ENCODE measurements around the gene LPCAT3. TPM values are rescaled to one million over a fixed set of nuclear protein-coding genes. Genes with fewer than 3 reads are reported as not detected.
A peak's percentile ranks its signal among the peaks of the same experiment; 100 is the strongest.

Gene LPCAT3
- total and polyA plus RNA-seq, 2 of the 13 experiments (the other 11 are each of a cell fraction or from before 2014, with no cell fraction given) = 44.5 to 64.3 TPM

- no TSS peak for BruUV-seq (replicated peaks)
- TF ChIP-seq HMGXB4 (CRISPR knock-in tag; IDR thresholded peaks at IDR 0.05; ENCODE audit: borderline replicate concordance in 1 of 2, low read depth in 1 of 2) (no peak), ARNTL (CRISPR knock-in tag; IDR thresholded peaks at IDR 0.05) (no peak), STAG1 (CRISPR knock-in tag; IDR thresholded peaks at IDR 0.05) (peak; percentile 21; the same call in 1 of the 2 replicates), ZNF761 (CRISPR knock-in tag; conservative IDR thresholded peaks at IDR 0.05) (no peak), MXD1 (CRISPR knock-in tag; IDR thresholded peaks at IDR 0.05) (no peak), ZNF816 (CRISPR knock-in tag; IDR thresholded peaks at IDR 0.05; ENCODE audit: borderline replicate concordance) (no peak), STAT5B (CRISPR knock-in tag; IDR thresholded peaks at IDR 0.05) (no peak), NFIB (CRISPR knock-in tag; IDR thresholded peaks at IDR 0.05; ENCODE audit: borderline replicate concordance) (no peak), MAZ (IDR thresholded peaks at IDR 0.05; ENCODE audit: borderline replicate concordance, low read depth, low read length) (no peak), MAZ (CRISPR knock-in tag; IDR thresholded peaks at IDR 0.05; ENCODE audit: low read depth) (no peak), HOXA9 (CRISPR knock-in tag; IDR thresholded peaks at IDR 0.05; ENCODE audit: borderline replicate concordance) (no peak), ZSCAN12 (CRISPR knock-in tag; IDR thresholded peaks at IDR 0.05) (no peak), ZEB1 (IDR thresholded peaks at IDR 0.05; ENCODE audit: insufficient replicate concordance, low read depth) (no peak), SMARCE1 (IDR thresholded peaks at IDR 0.05; ENCODE audit: borderline replicate concordance) (no peak)
- TF ChIP-seq, protein P1, sequence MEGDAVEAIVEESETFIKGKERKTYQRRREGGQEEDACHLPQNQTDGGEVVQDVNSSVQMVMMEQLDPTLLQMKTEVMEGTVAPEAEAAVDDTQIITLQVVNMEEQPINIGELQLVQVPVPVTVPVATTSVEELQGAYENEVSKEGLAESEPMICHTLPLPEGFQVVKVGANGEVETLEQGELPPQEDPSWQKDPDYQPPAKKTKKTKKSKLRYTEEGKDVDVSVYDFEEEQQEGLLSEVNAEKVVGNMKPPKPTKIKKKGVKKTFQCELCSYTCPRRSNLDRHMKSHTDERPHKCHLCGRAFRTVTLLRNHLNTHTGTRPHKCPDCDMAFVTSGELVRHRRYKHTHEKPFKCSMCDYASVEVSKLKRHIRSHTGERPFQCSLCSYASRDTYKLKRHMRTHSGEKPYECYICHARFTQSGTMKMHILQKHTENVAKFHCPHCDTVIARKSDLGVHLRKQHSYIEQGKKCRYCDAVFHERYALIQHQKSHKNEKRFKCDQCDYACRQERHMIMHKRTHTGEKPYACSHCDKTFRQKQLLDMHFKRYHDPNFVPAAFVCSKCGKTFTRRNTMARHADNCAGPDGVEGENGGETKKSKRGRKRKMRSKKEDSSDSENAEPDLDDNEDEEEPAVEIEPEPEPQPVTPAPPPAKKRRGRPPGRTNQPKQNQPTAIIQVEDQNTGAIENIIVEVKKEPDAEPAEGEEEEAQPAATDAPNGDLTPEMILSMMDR (CRISPR knock-in tag; IDR thresholded peaks at IDR 0.05) = peak; percentile 38
Measured at GRCh38 chr12:6960593-6961277, 57.5 kb downstream of the LPCAT3 start.

More at GRCh38 chr12:6960593-6961277, 57.5 kb downstream of the LPCAT3 start:
- no peaks in the 10 kb centered on the region for H3K9me3 ChIP-seq (ENCODE audit: low read length)
- no peak overlapping the region; the same call in 1 of the 2 replicates for H3K9ac ChIP-seq (ENCODE audit: insufficient read depth, low read depth, low read length)
- ChIA-PET POLR2A (interaction anchor here (1.7 to 8.0 kb wide), 3 partner anchors 15 to 57 kb away, joined by 6 to 180 read pairs (median 16); partner anchors contain the start of genes C12orf57, LPCAT3 and RNU7-1), CTCF (ENCODE audit: low intra/inter-chr PET ratio, low total read pairs) (no interaction called here)
- in situ Hi-C loops (cut with HindIII; ENCODE audit: extremely low pct_ligation_motif_present, low pct_unique_long_range_greater_than_20kb) = no loop called here
- no peak for FAIRE-seq
- no peak for DNase-seq (ENCODE audit: low spot score)
- H3K4me2 ChIP-seq (ENCODE audit: low read depth, low read length) = no peak overlapping the region
- H2AFZ ChIP-seq (ENCODE audit: low read length) = no peak overlapping the region
- H4K20me1 ChIP-seq (ENCODE audit: insufficient read depth, low read length) = no peaks in the 10 kb centered on the region
- no peak overlapping the region for H3K4me3 ChIP-seq (replicated peaks in 1 of 3; ENCODE audit: insufficient read depth in 1 of 3, low read depth in 2 of 3, low read length in 3 of 3)
- no peak overlapping the region for H3K27ac ChIP-seq (ENCODE audit: extremely low read length, insufficient read depth, low read length)
- no peaks in the 10 kb centered on the region for H3K27me3 ChIP-seq (ENCODE audit: control insufficient read depth in 1 of 2, insufficient read depth in 2 of 2, low read length in 2 of 2)
- 96% methylated on average over 13 of the region's 13 CpGs for WGBS (ENCODE audit: low lambda C conversion rate)
- peaks cover 4 to 7% of the 10 kb centered on the region in 2 experiments for H3K36me3 ChIP-seq (replicated peaks in 1 of 2; ENCODE audit: control insufficient read depth in 1 of 2, insufficient read depth in 2 of 2, low read length in 2 of 2)
- H3K4me1 ChIP-seq (ENCODE audit: insufficient read depth, low read length) = peaks cover 39% of the 10 kb centered on the region
- no peak for ATAC-seq
- intact Hi-C loops (cut with micrococcal nuclease; ENCODE audit: unreplicated experiment) = no loop called here
- no peaks in the 10 kb centered on the region for H3K79me2 ChIP-seq (ENCODE audit: insufficient read depth, low read length)

Measured in HepG2 (cell line).